NCI-H2081 treated with DMSO at 0.1 percent for 48 hours (cell line): ENCODE data around the gene FBXL17.

Source experiments
- DNase-seq: peaks from one replicate; lab custom pipeline; 2025; lab: John Stamatoyannopoulos, UW

The FBXL17 gene

GRCh38 chr5:107950776-107951175 lies 431.1 kb downstream of the FBXL17 start:
- DNase-seq: no peak

- no peak for DNase-seq
Observed at GRCh38 chr5:107949688-107950341, 432.1 kb downstream of the FBXL17 start.

- DNase-seq: no peak
Observed at GRCh38 chr5:107948377-107948776, 433.5 kb downstream of the FBXL17 start.

GRCh38 chr5:107945061-107945460 lies 436.8 kb downstream of the FBXL17 start:
- DNase-seq: no peak

- no peak for DNase-seq
Observed at GRCh38 chr5:107943923-107944322, 438.0 kb downstream of the FBXL17 start.

GRCh38 chr5:107941036-107941435 lies 440.9 kb downstream of the FBXL17 start:
- DNase-seq: no peak

GRCh38 chr5:107937651-107938355 lies 444.1 kb downstream of the FBXL17 start:
- DNase-seq: no peak

GRCh38 chr5:107937204-107937603 lies 444.7 kb downstream of the FBXL17 start:
- no peak for DNase-seq

- DNase-seq: no peak
Observed at GRCh38 chr5:107936515-107936914, 445.4 kb downstream of the FBXL17 start.

- DNase-seq: no peak
Observed at GRCh38 chr5:107935645-107936044, 446.3 kb downstream of the FBXL17 start.

- no peak for DNase-seq
Observed at GRCh38 chr5:107933326-107933725, 448.6 kb downstream of the FBXL17 start.

GRCh38 chr5:107930891-107931290 lies 451.0 kb downstream of the FBXL17 start:
- no peak for DNase-seq

GRCh38 chr5:107930092-107930491 lies 451.8 kb downstream of the FBXL17 start:
- no peak for DNase-seq

- no peak for DNase-seq
Observed at GRCh38 chr5:107929080-107929479, 452.8 kb downstream of the FBXL17 start.

GRCh38 chr5:107926121-107926520 lies 455.8 kb downstream of the FBXL17 start:
- DNase-seq: no peak

- DNase-seq: no peak
Observed at GRCh38 chr5:107925200-107925599, 456.7 kb downstream of the FBXL17 start.

GRCh38 chr5:107919969-107920368 lies 461.9 kb downstream of the FBXL17 start:
- no peak for DNase-seq

- DNase-seq: no peak
Observed at GRCh38 chr5:107919361-107919760, 462.5 kb downstream of the FBXL17 start.

- DNase-seq: no peak
Observed at GRCh38 chr5:107917983-107918382, 463.9 kb downstream of the FBXL17 start.

GRCh38 chr5:107916731-107917725 lies 464.9 kb downstream of the FBXL17 start:
- no peak for DNase-seq

GRCh38 chr5:107915176-107915812 lies 466.6 kb downstream of the FBXL17 start:
- DNase-seq: no peak

- no peak for DNase-seq
Observed at GRCh38 chr5:107913494-107913893, 468.4 kb downstream of the FBXL17 start.
